Cardiac muscle cell (in vitro differentiated cells and primary cell): ENCODE data around the gene MMP12. TPM values are rescaled to one million over a fixed set of nuclear protein-coding genes. Genes with fewer than 3 reads are reported as not detected.

Experiments
- DNase-seq, 2 donors: peaks; one replicate each; pipeline versions ENCODE4 v3.0.0 to v3.0.0-alpha.2; 2010 to 2017; ENCODE audit warnings: low read depth in 1 of 2, low spot score in 1 of 2
- H3K27ac ChIP-seq: fragments of 200-600 bp; sonication (generic); 2 replicates; pipeline ENCODE4 v1.5.1; 2016
- H3K27me3 ChIP-seq: fragments of 200-600 bp; sonication (generic); 2 replicates; pipeline ENCODE4 v1.6.0; 2016; ENCODE audit warnings: control low read depth
- H3K36me3 ChIP-seq: fragments of 200-600 bp; sonication (generic); 2 replicates; pipeline ENCODE4 v1.5.1; 2016; ENCODE audit warnings: control low read depth
- H3K4me1 ChIP-seq: fragments of 200-600 bp; sonication (generic); 2 replicates; pipeline ENCODE4 v1.8.1; 2017; ENCODE audit warnings: low read depth, mild to moderate bottlenecking, mixed run types
- H3K4me3 ChIP-seq: fragments of 200-600 bp; sonication (generic); 2 replicates; pipeline ENCODE4 v1.5.1; 2016; ENCODE audit warnings: mild to moderate bottlenecking
- H3K9me3 ChIP-seq: fragments of 200-600 bp; sonication (generic); 2 replicates; pipeline ENCODE4 v1.5.1; 2017; ENCODE audit warnings: low read depth, mild to moderate bottlenecking, control low read depth
- polyA plus RNA-seq: library from polyadenylated mRNA; unstranded; fragments of >200 nt; fragmentation: Nextera tagmentation; extraction: Ambion mirVana; gene quantifications from 2 replicates; pipeline ENCODE4 v1.2.1, GENCODE V29; 2016
- total RNA-seq: library from RNA; depleted of rRNA; stranded (reverse); fragments of >200 nt; gene quantifications from 2 replicates; pipeline ENCODE4 v1.2.3, GENCODE V29; 2016
- TF ChIP-seq, protein P1 (sequence below): IDR thresholded peaks from 2 replicates; pipeline ENCODE4 v1.5.1; 2012; ENCODE audit warnings: low read depth, mild to moderate bottlenecking, low read length

The MMP12 gene
- total and polyA plus RNA-seq, 2 experiments from 2014 or later, result not detected

- TF ChIP-seq, protein P1, sequence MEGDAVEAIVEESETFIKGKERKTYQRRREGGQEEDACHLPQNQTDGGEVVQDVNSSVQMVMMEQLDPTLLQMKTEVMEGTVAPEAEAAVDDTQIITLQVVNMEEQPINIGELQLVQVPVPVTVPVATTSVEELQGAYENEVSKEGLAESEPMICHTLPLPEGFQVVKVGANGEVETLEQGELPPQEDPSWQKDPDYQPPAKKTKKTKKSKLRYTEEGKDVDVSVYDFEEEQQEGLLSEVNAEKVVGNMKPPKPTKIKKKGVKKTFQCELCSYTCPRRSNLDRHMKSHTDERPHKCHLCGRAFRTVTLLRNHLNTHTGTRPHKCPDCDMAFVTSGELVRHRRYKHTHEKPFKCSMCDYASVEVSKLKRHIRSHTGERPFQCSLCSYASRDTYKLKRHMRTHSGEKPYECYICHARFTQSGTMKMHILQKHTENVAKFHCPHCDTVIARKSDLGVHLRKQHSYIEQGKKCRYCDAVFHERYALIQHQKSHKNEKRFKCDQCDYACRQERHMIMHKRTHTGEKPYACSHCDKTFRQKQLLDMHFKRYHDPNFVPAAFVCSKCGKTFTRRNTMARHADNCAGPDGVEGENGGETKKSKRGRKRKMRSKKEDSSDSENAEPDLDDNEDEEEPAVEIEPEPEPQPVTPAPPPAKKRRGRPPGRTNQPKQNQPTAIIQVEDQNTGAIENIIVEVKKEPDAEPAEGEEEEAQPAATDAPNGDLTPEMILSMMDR, result no peak
- no peak overlapping the region for H3K27ac ChIP-seq
Observed at GRCh38 chr11:102849311-102849710, 25.5 kb downstream of the MMP12 start.

DNA sequence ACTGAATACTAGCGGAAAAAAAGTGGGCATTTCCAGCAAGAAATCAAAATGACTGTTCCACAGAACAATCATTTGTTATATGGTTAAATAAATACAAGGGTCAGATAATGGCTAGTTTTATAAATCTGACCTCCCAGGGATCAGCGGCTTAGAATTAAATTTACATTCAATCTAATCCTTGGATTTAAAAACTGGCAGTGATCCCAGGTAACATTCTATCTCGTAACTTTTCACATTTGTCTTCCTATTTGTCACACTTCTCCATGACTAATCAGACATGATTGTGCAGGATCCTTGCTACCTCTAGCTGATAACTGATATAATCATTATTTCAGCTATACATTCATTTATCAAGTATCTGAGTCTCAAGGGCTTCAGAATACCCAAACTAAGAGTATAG lies 28.5 kb downstream of the MMP12 start:
- Histone ChIP-seq H3K36me3 (no peaks in the 10 kb centered on the region), H3K4me3 (no peak overlapping the region), H3K27me3 (no peaks in the 10 kb centered on the region), H3K27ac (no peak overlapping the region), H3K4me1 (no peaks in the 10 kb centered on the region), H3K9me3 (no peaks in the 10 kb centered on the region)
- DNase-seq, result no peak
- TF ChIP-seq, protein P1, result no peak

More at GRCh38 chr11:102849311-102849710, 25.5 kb downstream of the MMP12 start:
- DNase-seq, result peak in 1 of 2 donors; percentile 11
- H3K27me3 ChIP-seq, result no peaks in the 10 kb centered on the region
- H3K4me3 ChIP-seq, result no peak overlapping the region
- no peaks in the 10 kb centered on the region for H3K9me3 ChIP-seq
- H3K36me3 ChIP-seq, result no peaks in the 10 kb centered on the region
- H3K4me1 ChIP-seq, result no peaks in the 10 kb centered on the region

DNA sequence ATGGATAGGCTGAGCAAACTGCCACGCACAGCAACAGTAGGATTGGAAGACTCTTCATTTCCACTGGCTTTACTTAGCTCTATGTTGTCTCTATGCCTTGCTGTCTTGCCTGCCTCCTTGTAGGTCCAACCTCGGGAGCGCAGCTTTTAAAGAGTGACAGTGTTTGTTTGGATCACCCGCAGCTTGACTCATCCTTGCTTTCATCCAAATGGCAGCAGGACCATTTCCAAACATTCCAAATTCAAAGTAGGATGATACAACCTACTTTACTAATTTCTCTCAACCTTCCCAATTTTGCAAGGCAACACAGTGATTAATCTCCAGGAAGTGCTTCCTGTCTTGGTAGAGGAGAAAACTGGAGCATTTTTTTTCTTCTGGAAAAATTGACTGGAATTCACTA lies 31.3 kb downstream of the MMP12 start, which contains the start of gene MMP3:
Gene MMP3, minus strand, starts transcription at position 121 of the 400 bp plus-strand sequence. Its CDS starts 63 bp downstream, at position 58.
- no peaks in the 10 kb centered on the region for H3K36me3 ChIP-seq
- DNase-seq, result no peak
- H3K27me3 ChIP-seq, result no peaks in the 10 kb centered on the region
- H3K4me3 ChIP-seq, result no peak within 1 kb of the TSS
- H3K27ac ChIP-seq, result no peak within 1 kb of the TSS
- TF ChIP-seq, protein P1, result no peak
- H3K4me1 ChIP-seq, result no peaks in the 10 kb centered on the region
- H3K9me3 ChIP-seq, result no peaks in the 10 kb centered on the region

GRCh38 chr11:102842930-102843329 lies 31.9 kb downstream of the MMP12 start:
- Histone ChIP-seq H3K4me3 (no peak overlapping the region), H3K27ac (no peak overlapping the region)
- TF ChIP-seq, protein P1, result no peak

GRCh38 chr11:102840018-102840417 lies 34.8 kb downstream of the MMP12 start:
- H3K4me3 ChIP-seq, result no peak overlapping the region
- TF ChIP-seq, protein P1, result no peak
- H3K27ac ChIP-seq, result no peak overlapping the region
- H3K27me3 ChIP-seq, result no peaks in the 10 kb centered on the region
- H3K9me3 ChIP-seq, result no peaks in the 10 kb centered on the region
- H3K36me3 ChIP-seq, result no peaks in the 10 kb centered on the region
- no peaks in the 10 kb centered on the region for H3K4me1 ChIP-seq
- no peak for DNase-seq

More at GRCh38 chr11:102842930-102843329, 31.9 kb downstream of the MMP12 start:
- H3K36me3 ChIP-seq, result no peaks in the 10 kb centered on the region
- DNase-seq, result no peak
- no peaks in the 10 kb centered on the region for H3K27me3 ChIP-seq
- H3K9me3 ChIP-seq, result no peaks in the 10 kb centered on the region
- H3K4me1 ChIP-seq, result no peaks in the 10 kb centered on the region
